Amniotic stem cell (primary cell): Measurements from ENCODE around the gene PDIA5.

Source experiments
- DNase-seq: peaks from one replicate; lab custom pipeline; 2025; lab: John Stamatoyannopoulos, UW

Gene PDIA5

DNA sequence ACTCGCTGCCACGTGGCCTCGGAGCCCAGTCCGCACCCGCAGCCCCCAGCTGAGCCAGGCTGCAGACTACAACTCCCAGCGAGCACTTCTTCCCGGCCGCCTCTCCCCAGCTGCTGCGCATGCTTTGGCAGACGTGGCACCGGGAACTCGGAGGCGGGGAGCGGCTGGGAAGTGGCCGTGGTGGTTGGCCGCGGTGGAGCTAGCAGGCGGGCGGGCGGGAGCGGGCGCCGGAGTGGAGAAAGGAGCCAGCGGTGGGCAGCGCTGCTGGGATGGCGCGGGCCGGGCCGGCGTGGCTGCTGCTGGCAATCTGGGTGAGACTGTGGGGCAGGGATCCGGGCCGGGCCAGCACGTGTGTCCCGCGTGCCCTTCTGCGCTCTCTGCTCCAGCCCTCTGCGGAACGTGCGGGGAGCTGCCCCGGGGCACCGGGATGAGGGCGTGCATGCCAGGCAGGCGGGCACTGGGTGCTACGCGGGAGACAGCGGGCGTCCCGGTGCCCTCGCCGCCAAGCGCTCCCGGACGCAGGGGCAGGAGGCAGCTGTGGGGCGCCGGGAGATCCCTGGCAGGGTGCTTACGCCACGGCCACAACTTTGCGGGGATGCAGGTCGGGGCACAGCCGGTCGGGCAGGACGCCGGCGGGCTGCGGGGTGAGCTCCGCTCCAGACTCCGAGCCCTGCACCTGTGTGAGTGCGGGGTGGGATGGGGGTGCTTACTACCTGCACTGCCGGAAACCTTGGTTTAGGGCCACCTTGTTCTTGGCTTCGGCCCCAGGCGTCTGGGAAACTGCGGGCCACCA lies at the start of gene PDIA5:
TSS of gene PDIA5 (plus strand) at position 130 of the 793 bp plus-strand sequence. CDS start at position 270, 140 bp downstream.
- DNase-seq = peak; percentile 83

DNA sequence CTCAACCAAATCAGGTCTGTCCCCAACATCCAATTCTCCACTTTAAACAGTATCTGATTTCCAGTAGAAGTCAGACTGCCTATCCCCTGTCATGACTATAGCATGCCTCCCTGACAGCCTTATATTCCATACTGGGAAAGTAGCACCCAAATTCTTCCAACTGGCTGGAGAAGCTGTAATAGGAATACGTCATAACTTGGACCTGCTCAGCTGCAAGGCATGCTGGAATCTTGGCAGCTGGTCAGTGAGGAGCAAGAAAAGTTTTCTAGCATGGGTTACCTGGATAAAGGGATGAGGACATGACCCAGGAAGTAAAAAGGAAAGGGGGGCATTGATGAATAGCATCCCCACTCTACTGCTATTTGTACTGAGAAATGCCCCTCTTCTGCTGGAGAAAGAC lies 48.1 kb upstream of the PDIA5 start:
- no peak for DNase-seq

DNA sequence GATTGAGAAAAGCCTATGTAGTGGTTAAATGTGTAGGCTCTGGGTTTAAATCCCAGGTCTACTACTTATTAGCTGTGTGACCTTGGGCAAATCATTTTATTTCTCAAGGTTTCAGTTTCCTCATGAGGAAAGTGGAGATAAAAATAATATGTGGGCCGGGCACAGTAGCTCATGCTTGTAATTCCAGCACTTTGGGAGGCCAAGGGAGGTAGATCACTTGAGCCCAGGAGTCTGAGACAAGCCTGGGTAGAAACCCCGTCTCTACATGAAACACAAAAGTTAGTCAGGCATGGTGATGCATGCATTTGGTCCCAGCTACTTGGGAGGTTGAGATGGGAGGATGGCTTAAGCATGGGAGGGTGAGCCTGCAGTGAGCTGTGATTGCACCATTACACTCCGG lies 47.7 kb upstream of the PDIA5 start:
- no peak for DNase-seq

DNA sequence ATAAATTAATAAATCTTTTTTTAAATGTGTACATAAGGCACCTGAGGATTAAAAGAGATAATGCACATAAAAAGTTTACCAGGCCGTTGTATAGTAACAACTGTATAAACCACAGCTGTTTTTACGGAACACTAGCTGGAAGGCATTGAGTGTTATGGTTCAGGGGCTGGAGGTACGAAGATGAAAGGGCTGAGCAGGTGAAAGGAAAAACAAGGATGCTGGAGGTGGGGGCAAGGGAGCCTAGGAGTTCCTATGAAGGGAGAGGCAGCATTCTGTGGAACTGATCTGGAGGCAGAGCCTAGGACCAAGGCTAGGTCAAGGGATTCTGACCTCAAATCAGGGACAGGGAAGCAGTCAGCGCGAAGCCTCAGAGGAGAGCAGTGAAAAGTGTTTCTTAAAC lies 47.2 kb upstream of the PDIA5 start:
- DNase-seq = no peak

DNA sequence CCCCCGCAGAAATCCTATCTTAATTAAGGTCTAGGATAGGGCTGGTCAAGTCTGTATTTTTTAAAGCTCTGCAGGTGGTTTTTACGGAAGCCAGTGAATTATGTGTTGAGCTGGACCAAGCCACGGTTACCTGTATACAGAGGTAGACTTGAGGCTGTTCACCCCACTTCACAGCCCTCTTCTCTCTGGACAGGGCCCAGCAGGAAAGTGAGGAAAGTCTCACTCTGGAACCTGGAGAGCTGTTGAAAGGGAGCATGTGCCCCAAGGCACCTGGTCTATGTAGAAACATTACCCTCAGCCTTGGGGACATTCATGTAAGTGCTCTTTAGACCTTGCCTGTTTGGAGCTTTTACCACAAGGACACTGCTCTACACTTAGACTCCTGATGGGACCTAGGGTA lies 46.1 kb upstream of the PDIA5 start:
- DNase-seq = no peak

DNA sequence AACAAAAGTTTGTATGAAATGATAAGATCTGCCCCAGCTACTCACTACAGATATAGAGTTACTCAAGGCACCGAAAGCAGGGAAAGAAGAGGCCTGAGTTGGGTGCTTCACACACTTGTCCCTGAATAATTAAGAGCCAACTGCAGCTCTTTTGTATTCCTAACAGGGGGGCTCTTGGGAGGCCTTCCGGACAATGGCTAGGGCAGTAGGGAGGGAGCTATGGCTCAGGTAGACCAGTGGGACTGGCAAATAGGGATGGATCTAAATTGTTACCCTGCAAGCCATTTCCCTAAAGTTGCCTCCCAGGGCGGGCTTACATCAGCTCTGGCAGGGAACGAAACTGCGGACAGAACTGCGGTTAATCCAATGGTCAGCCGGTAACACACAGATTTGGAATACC lies 45.4 kb upstream of the PDIA5 start:
- no peak for DNase-seq

DNA sequence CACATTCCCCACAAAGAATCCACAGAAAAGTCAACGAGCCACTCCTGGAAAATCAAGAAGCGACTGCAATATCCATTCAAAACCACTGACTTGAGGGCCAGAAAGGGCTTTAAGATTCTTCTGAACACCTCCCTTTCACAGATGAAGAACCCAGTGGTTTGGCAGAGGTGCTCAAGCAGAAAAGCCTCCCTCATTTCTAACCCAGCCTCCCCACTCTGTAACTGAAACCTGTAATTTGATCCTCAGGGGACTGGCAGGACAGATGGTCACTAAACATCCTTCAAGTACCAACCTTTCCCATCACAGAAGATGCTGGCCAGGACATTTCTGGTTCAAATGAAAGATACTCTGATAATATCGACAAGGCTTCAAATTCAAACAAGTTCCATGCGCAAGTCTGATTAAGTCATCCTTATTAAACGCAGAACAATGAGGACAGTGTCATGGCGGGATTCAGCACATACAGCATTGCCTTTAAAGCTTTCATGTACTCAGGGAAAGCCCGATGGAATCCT lies 44.8 kb upstream of the PDIA5 start:
- DNase-seq = no peak

DNA sequence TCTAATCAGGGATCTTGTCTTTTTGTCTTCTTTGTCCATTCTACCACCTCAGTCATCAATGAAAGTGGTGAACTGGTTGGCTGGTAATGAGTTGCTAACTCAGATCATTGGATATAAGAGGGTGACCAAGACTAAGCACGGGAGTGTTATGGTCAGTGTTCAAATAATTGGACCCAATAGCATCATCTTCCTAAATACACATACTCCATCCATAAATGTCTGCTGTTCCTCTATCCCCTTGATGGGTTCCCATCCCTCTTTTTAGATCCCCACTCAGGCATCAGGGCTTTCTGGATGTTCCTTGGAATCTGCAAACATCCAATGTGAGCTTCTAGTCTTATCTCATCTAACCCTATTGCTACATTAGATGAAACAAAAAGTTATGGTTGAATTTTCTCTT lies 42.8 kb upstream of the PDIA5 start:
- DNase-seq = no peak

DNA sequence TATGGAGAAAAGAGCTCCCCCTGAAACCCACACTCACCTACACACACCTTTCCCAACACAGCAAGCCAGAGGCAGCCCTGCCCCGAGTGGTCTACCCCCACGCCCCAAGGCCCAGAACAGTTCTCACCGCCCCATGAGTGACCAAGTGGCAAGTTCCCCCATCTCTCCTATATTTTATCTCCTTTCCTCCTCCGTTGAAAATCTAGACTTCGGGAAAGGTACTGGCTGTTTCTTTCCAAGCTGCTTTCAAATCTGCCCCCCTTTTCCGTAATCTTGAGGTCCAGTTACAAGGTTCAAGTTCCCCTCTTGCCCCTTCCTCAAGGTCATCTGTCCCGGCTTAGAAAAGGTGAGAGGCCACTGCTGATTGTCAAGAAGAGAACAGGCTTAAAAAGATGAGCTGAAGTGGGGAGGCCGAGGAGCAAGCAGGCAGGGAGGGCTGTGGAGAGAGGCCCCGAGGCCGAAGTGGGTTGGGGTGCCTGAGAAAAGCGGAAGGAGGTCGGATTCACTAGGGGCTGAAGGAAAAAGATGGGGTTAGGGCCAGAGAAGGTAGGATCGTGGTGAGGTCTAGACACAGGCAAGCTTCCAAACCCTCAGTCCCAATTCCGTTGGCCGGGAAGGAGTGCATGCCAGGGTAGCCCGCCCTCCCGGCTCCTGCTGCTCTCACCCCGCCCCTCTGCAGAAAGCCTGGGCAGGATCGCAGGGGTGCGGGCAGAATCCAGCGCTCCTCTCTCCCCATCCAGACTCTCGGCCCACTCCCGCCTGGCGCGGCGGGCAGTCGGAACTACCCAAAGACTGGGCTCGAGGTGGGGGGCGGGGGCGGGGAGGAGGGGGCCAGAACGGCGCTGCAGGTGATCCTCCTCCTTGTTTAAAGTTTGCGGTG lies 40.9 kb upstream of the PDIA5 start:
- DNase-seq = no peak

DNA sequence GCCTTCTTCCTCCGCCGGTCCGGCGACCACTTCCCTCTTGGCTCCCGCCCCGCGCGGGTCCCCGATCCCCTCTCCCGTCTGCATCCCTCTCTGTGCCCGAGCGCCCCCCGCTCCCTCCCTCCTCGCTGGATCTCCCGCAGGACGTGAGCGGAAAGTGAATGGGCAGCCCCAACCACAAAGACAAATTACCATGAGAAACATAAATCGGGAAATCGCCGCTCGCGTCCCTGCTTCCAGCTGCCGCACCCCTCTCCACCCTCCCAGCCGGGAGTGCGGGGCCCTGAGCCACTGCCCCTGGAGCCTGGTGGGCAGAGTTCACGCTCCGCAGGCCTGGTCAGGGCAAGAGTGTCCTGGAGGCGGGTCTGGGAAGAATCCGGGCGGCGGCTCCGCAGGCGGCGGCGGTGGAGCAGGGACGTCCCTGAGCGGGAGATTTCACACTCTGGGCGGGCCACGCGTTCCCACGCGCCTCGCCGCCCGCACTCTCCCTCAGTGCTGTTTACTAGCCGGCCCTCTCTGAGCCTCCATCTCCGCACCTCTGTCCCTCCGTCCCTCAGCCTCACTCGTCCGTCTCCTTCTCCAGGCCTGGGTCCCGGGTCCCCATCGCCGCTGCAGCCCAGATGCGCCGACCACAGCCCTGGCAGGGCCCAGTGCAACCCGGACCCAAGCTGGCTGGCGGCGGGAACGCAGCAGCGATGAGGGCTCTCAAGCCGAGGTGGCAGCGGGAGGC lies 40.1 kb upstream of the PDIA5 start:
- DNase-seq = no peak

DNA sequence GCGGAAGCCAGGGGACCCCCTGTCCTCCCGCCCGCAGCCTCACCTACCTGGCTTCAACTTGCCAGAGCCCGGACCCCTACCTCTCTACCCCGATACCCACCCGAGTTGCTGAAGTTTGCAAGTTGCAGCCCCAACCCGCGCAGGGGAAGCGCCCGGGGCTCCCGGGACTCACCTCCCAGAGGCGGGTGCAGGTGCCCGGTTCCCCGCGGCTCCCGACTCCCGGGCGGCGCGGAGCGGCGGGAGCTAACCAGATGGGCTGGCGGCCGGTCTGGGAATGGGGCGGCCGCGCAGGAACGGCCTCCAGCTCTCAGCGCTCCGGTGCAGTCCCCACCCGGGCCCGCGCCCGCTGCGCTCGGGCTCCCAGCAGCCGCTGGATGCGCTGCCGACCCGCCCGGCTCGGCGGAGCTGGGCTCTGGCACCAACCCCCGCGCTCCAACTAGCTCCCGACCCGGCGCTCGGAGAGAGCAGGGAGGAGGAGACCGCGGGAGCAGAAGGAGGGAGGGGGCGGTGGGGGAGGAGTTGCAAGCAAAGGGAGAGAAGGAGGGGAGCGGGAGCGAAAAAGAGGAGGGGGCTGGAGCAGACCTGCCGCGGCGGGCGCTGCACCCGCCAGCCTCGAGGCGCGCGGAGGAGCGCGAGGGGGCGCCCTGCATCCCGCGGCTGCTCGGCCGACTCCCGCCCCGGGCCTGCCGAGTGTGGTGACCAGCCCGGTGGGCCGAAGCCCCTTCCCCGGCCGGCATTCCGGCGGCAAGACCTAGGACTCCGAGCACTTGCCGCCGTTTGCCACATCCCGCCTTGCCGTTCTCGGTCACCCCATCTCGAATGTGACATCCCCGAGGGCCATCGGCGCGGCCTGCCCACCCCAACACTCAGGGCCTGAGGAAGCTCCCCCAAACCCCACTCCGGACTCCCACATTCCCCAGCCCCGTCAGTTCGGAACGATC lies 39.3 kb upstream of the PDIA5 start, which contains the start of gene SEMA5B:
TSS of gene SEMA5B (minus strand) at position 472 of the 941 bp plus-strand sequence. CDS start 66,500 bp downstream, outside the sequence.
- no peak for DNase-seq

DNA sequence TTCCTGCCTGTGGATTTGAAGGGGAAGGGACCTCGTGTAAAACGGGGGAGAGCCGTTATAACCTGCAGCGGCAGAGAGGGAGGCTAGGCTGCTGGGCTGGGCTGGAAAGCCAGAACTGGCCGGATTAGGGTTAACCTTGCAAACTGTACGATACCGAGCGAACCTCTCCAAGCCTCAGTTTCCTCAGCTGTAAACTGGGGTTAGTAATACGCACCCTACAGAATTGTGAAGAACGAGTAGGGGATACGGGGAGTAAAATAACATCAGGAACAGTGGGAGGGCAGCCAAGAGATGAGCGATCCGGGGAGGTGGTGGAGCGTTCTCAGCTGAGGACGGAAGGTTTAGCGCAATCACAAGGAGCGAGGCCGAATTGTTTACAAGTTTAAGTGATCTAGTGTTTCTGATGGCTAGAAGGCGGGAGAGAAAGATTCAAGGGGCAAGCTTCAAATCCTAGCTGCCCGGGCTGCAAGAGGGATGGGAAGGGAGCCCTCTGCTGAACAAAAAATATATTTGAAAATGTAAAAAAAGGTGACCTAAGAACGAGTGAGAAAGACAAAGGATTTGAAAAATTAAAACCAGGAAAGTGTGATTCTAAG lies 38.5 kb upstream of the PDIA5 start:
- DNase-seq = no peak

DNA sequence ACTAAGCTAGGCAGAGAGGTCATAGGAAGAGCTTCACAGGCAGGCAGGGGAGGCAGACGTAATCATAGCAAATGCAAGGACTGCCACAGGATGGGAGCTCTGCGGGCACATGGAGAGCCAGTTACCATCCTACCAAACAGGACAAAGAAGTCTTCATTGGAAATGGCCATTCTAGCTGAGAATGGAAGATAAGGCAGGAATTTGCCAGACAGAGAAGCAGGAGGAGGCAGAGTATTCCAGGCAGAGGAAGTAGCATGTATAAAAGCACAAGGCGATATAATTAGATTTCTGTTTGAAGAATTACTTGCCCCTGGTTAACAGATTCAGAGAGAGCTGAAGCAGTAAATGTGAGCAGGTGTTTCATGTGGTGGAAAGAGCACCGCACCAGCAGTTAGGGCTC lies 35.8 kb upstream of the PDIA5 start:
- no peak for DNase-seq

DNA sequence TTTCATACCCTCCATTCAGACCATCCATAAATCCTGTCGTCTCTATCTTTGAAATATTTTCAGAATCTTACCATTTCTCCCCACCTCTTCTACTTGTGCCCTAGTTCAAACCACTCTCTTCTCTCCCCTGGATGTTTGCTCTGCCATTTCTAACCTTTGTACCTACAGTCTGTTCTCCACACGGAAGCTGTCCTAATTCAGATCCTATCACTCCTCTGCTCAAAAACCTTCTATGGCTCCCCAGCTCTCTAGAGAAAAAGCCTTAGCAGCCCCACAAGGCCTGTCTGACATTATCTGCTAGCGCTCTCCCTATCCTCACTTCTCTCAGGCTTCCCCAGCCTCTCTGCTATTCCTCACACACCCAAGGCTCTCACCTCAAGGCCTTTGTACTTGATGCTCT lies 34.8 kb upstream of the PDIA5 start:
- no peak for DNase-seq

DNA sequence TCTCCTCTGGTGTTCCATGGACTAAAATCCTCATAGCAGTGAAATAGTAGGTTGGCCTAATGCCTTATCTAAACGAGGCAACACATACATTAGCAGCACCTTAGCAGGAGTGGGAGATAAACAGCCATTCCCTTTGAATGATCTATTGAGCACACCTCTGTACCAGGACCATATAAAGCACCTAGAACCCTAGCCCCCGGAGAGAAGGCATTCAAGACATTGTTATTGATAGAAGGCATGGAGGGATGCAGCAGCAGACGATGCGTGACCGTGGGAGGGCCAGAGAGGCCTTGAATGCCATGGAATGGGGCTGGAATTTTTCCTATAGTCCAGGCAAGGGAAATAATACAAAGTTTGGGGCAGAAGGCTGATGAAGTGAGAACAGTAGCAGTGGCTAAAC lies 32.7 kb upstream of the PDIA5 start:
- no peak for DNase-seq

DNA sequence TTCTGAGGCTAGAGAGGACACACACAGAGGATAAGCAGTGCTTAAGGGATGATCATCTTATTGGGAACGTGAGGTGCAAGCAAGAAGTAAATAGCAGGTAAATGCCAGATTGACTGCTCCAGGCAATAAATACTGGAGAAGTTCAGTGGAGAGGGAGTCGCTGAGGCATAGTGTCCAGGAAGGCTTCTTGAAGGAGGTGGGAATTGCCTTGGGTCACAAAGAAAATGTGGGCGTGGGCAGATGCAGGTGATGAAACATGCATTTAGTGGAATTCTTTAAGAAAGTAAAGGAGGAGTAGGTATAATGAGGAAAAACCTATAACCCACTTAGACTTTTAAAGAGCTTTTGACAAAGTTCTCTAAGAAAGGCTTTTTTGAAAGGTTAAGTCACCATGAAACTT lies 31.8 kb upstream of the PDIA5 start:
- no peak for DNase-seq

DNA sequence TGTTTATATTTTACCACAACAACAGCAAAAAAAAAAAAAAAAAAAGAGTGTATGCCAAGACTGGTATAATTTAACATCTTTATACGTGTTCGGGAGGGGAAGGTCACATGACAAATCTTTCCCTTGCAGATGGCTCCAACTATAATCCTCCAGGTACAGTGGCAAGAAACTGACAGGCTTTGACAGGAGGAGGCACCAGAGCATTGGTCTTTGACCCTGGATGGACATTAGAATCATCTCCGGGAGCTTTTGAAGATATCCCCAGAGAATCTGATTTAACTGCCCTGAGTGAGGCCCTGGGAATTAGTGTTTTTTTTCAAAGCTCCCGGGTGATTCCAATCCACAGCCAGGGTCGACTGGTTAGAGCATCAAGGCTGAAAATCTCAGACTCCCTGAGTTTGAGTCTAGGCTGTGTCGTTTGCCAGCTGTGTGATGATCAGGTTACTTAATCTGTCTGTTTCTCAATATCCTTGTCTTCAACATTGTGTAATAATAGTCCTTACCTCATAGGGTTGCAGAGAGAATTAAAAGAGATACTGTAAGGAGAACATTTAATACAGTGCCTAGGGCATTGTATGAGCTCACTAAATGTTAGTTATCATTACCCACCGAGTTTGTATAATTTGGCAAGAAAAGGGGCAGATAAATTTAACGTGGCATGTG lies 30.3 kb upstream of the PDIA5 start:
- no peak for DNase-seq

DNA sequence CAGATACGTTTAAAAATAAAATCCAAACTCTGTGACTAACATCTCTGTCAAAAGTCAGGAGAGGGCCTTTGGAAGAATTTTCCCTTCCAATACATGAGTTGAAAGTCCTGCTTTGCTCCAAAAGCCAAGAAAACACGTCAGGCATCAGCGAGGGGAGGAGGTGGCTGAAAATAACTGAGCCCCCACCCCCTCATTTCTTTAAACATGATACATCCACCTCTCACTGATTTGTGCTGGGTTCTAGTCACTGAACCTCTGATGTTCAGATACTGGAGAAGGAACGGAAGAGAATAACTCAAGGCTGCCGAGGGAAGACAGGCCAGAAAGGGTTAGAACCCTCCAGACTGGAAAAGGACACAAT lies 29.8 kb upstream of the PDIA5 start:
- no peak for DNase-seq

DNA sequence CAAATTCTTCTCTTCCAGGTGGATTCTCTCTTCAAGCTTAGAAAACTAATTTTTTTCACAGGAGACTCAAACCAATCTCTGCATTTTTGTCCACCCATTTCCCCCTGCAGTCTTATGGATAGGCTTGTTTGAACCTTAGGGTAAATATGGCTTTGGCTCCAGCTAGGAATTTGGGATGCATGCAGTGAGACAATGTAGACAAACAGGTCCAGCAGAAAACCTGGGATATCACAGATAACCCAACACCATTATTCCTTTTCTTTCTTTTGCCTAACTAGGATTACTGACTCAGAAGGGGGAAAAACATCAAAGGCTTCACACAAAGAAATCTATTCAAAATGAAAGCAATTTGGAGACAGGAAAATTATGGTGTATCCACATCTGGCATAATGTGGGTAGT lies 28.1 kb upstream of the PDIA5 start:
- DNase-seq = no peak

DNA sequence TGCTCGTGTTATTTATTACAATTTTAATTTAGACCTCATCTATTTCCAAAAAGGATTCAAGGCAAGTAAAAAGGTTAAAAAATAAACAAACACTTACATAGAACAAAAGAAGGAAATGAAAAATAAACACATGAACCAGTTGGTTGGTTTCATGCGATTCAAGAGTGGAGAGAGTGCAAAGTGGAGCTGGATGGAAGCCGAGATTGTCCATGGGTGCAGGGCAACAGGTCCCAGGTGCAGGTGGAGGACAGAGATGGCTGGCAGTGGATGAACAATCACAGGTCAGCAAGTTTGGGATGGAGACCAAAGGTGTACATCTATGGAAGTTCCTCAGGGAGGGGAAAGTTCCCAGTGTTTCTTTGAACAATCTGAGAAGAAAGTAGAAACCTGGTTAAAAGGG lies 27.6 kb upstream of the PDIA5 start:
- DNase-seq = no peak
